Neutrophil (primary cell): Measurements from ENCODE around the gene CNTNAP5.

Experiments
- H3K27ac ChIP-seq: fragments of 200-600 bp; sonication (generic); 2 replicates; pipeline ENCODE4 v1.5.1; 2016; ENCODE audit warnings: mild to moderate bottlenecking, moderate library complexity
- H3K27me3 ChIP-seq: fragments of 200-600 bp; sonication (generic); 2 replicates; pipeline ENCODE4 v1.6.0; 2016; ENCODE audit warnings: mild to moderate bottlenecking
- H3K36me3 ChIP-seq: fragments of 200-600 bp; sonication (generic); 2 replicates; pipeline ENCODE4 v1.5.1; 2017
- H3K4me1 ChIP-seq, 2 experiments: fragments of 200-600 bp in 1 of 2; sonication (generic) in 1 of 2; 1 replicate in 1 of 2; 2 replicates in 1 of 2; pipeline versions ENCODE4 v1.5.1 to v1.6.1; 2013 to 2016; ENCODE audit warnings: low read depth in 1 of 2, low read length in 1 of 2, mild to moderate bottlenecking in 1 of 2, moderate library complexity in 1 of 2; ENCODE audit not compliant: control insufficient read depth in 1 of 2, insufficient read depth in 1 of 2
- H3K4me3 ChIP-seq, 2 experiments: fragments of 200-600 bp in 1 of 2; sonication (generic) in 1 of 2; 1 replicate in 1 of 2; 2 replicates in 1 of 2; pipeline ENCODE4 v1.5.1; 2013 to 2016; ENCODE audit warnings: low read depth in 1 of 2, low read length in 1 of 2, mild to moderate bottlenecking in 1 of 2, moderate library complexity in 1 of 2
- H3K9me3 ChIP-seq: fragments of 200-600 bp; sonication (generic); 2 replicates; pipeline ENCODE4 v1.5.1; 2016
- CTCF ChIP-seq: fragments of 200-600 bp; sonication (generic); IDR thresholded peaks from 2 replicates; pipeline ENCODE4 v1.5.1; 2016; ENCODE audit warnings: antibody characterized with exemption

Gene CNTNAP5

GRCh38 chr2:124149571-124149970, 124.5 kb downstream of the CNTNAP5 start:
- Histone ChIP-seq H3K9me3 (no peaks in the 10 kb centered on the region), H3K27ac (no peak overlapping the region), H3K27me3 (no peaks in the 10 kb centered on the region), H3K4me3 (no peak overlapping the region), H3K36me3 (no peaks in the 10 kb centered on the region), H3K4me1 (no peaks in the 10 kb centered on the region)
- no peak for TF ChIP-seq CTCF

- TF ChIP-seq CTCF = no peak
- H3K9me3 ChIP-seq = no peaks in the 10 kb centered on the region
- H3K27ac ChIP-seq = no peak overlapping the region
- H3K36me3 ChIP-seq = no peaks in the 10 kb centered on the region
- no peaks in the 10 kb centered on the region for H3K27me3 ChIP-seq
- H3K4me1 ChIP-seq = no peaks in the 10 kb centered on the region
- H3K4me3 ChIP-seq = no peak overlapping the region
Observed at GRCh38 chr2:124151691-124152090, 126.6 kb downstream of the CNTNAP5 start.

- Histone ChIP-seq H3K4me1 (no peaks in the 10 kb centered on the region), H3K27ac (no peak overlapping the region), H3K9me3 (no peaks in the 10 kb centered on the region), H3K36me3 (no peaks in the 10 kb centered on the region), H3K27me3 (no peaks in the 10 kb centered on the region), H3K4me3 (no peak overlapping the region)
- no peak for TF ChIP-seq CTCF
Observed at GRCh38 chr2:124153713-124154112, 128.6 kb downstream of the CNTNAP5 start.

GRCh38 chr2:124159166-124159565, 134.1 kb downstream of the CNTNAP5 start:
- Histone ChIP-seq H3K36me3 (no peaks in the 10 kb centered on the region), H3K9me3 (no peaks in the 10 kb centered on the region), H3K4me3 (no peak overlapping the region), H3K4me1 (no peaks in the 10 kb centered on the region), H3K27ac (no peak overlapping the region), H3K27me3 (no peaks in the 10 kb centered on the region)
- no peak for TF ChIP-seq CTCF

GRCh38 chr2:124161542-124161941, 136.5 kb downstream of the CNTNAP5 start:
- no peak overlapping the region for H3K27ac ChIP-seq
- H3K36me3 ChIP-seq = no peaks in the 10 kb centered on the region
- no peak overlapping the region for H3K4me3 ChIP-seq
- H3K4me1 ChIP-seq = no peaks in the 10 kb centered on the region
- no peaks in the 10 kb centered on the region for H3K9me3 ChIP-seq
- H3K27me3 ChIP-seq = no peaks in the 10 kb centered on the region
- TF ChIP-seq CTCF = no peak

GRCh38 chr2:124162256-124162655, 137.2 kb downstream of the CNTNAP5 start:
- TF ChIP-seq CTCF = no peak

More at GRCh38 chr2:124162256-124162655, 137.2 kb downstream of the CNTNAP5 start:
- H3K27me3 ChIP-seq = no peaks in the 10 kb centered on the region
- H3K9me3 ChIP-seq = no peaks in the 10 kb centered on the region
- no peak overlapping the region for H3K4me3 ChIP-seq
- H3K27ac ChIP-seq = no peak overlapping the region
- H3K36me3 ChIP-seq = no peaks in the 10 kb centered on the region
- no peaks in the 10 kb centered on the region for H3K4me1 ChIP-seq
